ENCODE measurements around the gene HPSE2.

GRCh38 chr10:98432330-98432729, 803.3 kb downstream of the HPSE2 start:
- TF ChIP-seq SETDB1 (CRISPR knock-in tag; IDR thresholded peaks at IDR 0.05; ENCODE audit: borderline replicate concordance) (no peak), MAX (IDR thresholded peaks at IDR 0.05) (no peak), ATF3 (CRISPR knock-in tag; IDR thresholded peaks at IDR 0.05) (no peak), POLR2AphosphoS5 (IDR thresholded peaks at IDR 0.05; ENCODE audit: low read depth, low read length) (no peak), REST (IDR thresholded peaks at IDR 0.05; ENCODE audit: borderline replicate concordance in 1 of 2, low read depth in 1 of 2, low read length in 2 of 2) (no peak), ATF2 (CRISPR knock-in tag; IDR thresholded peaks at IDR 0.05) (no peak), ZNF737 (CRISPR knock-in tag; IDR thresholded peaks at IDR 0.05; ENCODE audit: borderline replicate concordance) (no peak), ATF7 (IDR thresholded peaks at IDR 0.05) (no peak), ATF7 (CRISPR knock-in tag; IDR thresholded peaks at IDR 0.05) (no peak), MYC (CRISPR knock-in tag; IDR thresholded peaks at IDR 0.05; ENCODE audit: borderline replicate concordance) (no peak), TIGD3 (CRISPR knock-in tag; IDR thresholded peaks at IDR 0.05; ENCODE audit: borderline replicate concordance) (no peak), PBX2 (CRISPR knock-in tag; IDR thresholded peaks at IDR 0.05) (no peak), TBL1XR1 (IDR thresholded peaks at IDR 0.05; ENCODE audit: borderline replicate concordance, low read length, partially characterized antibody) (no peak)
